Liver (tissue), 3 donors: ENCODE measurements around the gene RRP1.

ENCODE experiments used
- FOXA1 ChIP-seq: IDR thresholded peaks from 2 replicates; pipeline ENCODE4 v1.6.1; 2016; ENCODE audit warnings: antibody characterized with exemption
- GABPA ChIP-seq, 2 donors: IDR thresholded peaks in 1 of 2; conservative IDR thresholded peaks in 1 of 2; 2 replicates each; pipeline ENCODE4 v1.6.1; 2016; ENCODE audit warnings: antibody characterized with exemption in 2 of 2, mild to moderate bottlenecking in 1 of 2, moderate library complexity in 1 of 2
- JUND ChIP-seq, 2 donors: IDR thresholded peaks; 2 replicates each; pipeline ENCODE4 v1.6.1; 2016; ENCODE audit warnings: antibody characterized with exemption in 2 of 2
- RAD21 ChIP-seq, 2 donors: IDR thresholded peaks; 2 replicates each; pipeline ENCODE4 v1.6.1; 2016; ENCODE audit warnings: antibody characterized with exemption in 2 of 2, mild to moderate bottlenecking in 2 of 2
- REST ChIP-seq: IDR thresholded peaks from 2 replicates; pipeline ENCODE4 v1.6.1; 2016; ENCODE audit warnings: antibody characterized with exemption, mild to moderate bottlenecking
- SP1 ChIP-seq: IDR thresholded peaks from 2 replicates; pipeline ENCODE4 v1.6.1; 2018; ENCODE audit warnings: antibody characterized with exemption, mild to moderate bottlenecking
- TAF1 ChIP-seq: conservative IDR thresholded peaks from 2 replicates; pipeline ENCODE4 v1.6.1; 2016; ENCODE audit warnings: antibody characterized with exemption, mild to moderate bottlenecking
- TF ChIP-seq, protein P1 (sequence below): fragments of 150-350 bp; IDR thresholded peaks from 2 replicates; pipeline ENCODE4 v1.5.1; 2017; ENCODE audit warnings: improper control_type of control experiment, low read depth, low read length; ENCODE audit not compliant: missing input control
- TF ChIP-seq, protein P2 (sequence below): IDR thresholded peaks from 2 replicates; pipeline ENCODE4 v1.6.1; 2016; ENCODE audit warnings: antibody characterized with exemption
- donor health status: healthy.
- donor health status: healthy.

GRCh38 chr21:43753439-43753799 is 36.0 kb upstream of the RRP1 start:
- TF ChIP-seq, protein P1, sequence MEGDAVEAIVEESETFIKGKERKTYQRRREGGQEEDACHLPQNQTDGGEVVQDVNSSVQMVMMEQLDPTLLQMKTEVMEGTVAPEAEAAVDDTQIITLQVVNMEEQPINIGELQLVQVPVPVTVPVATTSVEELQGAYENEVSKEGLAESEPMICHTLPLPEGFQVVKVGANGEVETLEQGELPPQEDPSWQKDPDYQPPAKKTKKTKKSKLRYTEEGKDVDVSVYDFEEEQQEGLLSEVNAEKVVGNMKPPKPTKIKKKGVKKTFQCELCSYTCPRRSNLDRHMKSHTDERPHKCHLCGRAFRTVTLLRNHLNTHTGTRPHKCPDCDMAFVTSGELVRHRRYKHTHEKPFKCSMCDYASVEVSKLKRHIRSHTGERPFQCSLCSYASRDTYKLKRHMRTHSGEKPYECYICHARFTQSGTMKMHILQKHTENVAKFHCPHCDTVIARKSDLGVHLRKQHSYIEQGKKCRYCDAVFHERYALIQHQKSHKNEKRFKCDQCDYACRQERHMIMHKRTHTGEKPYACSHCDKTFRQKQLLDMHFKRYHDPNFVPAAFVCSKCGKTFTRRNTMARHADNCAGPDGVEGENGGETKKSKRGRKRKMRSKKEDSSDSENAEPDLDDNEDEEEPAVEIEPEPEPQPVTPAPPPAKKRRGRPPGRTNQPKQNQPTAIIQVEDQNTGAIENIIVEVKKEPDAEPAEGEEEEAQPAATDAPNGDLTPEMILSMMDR, result no peak
- TF ChIP-seq, protein P2, sequence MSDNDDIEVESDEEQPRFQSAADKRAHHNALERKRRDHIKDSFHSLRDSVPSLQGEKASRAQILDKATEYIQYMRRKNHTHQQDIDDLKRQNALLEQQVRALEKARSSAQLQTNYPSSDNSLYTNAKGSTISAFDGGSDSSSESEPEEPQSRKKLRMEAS, result no peak
- TF ChIP-seq JUND (IDR thresholded peaks at IDR 0.05) (no peak), SP1 (no peak), FOXA1 (no peak), RAD21 (IDR thresholded peaks at IDR 0.05) (no peak), TAF1 (no peak), REST (no peak), GABPA (IDR thresholded peaks at IDR 0.05 in 1 of 2, conservative IDR thresholded peaks at IDR 0.05 in 1 of 2) (no peak)
